BJ (cell line): ENCODE data around the gene DUSP5. TPM values are rescaled to one million over a fixed set of nuclear protein-coding genes. Genes with fewer than 3 reads are reported as not detected.

Experiments
- CTCF ChIA-PET: fragments of 350-600 bp; formaldehyde crosslinking; extraction: SDS; loops from one replicate; lab custom pipeline; 2021; ENCODE audit warnings: antibody characterized with exemption, inconsistent platforms; lab: Yijun Ruan, JAX
- POLR2A ChIA-PET: fragments of 300-600 bp; sonication (Branson Sonifier 250); formaldehyde crosslinking; extraction: SDS; loops from one replicate; lab custom pipeline; 2021; ENCODE audit warnings: antibody characterized with exemption; lab: Charles Lee
- DNase-seq: peaks from one replicate; pipeline ENCODE4 v3.0.0-alpha.2; 2011; ENCODE audit warnings: low read depth
- H3K27me3 ChIP-seq: 2 replicates; pipeline ENCODE4 v1.6.0; 2011; ENCODE audit warnings: low read length; ENCODE audit not compliant: control insufficient read depth, insufficient read depth
- H3K36me3 ChIP-seq: 2 replicates; pipeline ENCODE4 v1.5.1; 2011; ENCODE audit warnings: low read length; ENCODE audit not compliant: control insufficient read depth, insufficient read depth
- H3K4me3 ChIP-seq: 2 replicates; pipeline ENCODE4 v1.5.1; 2011; ENCODE audit warnings: low read depth, mild to moderate bottlenecking, control low read depth, low read length
- CTCF ChIP-seq: IDR thresholded peaks from 2 replicates; pipeline ENCODE4 v1.5.1; 2011; ENCODE audit warnings: low read depth, mild to moderate bottlenecking, control low read depth, inconsistent platforms, low read length, moderate library complexity; ENCODE audit not compliant: insufficient read depth
- polyA plus RNA-seq: library from polyadenylated mRNA; depleted of rRNA; stranded (reverse); fragments of >200 nt; gene quantifications from 2 replicates; pipeline ENCODE4 v1.2.3, GENCODE V29; 2011

Gene DUSP5
- polyA plus RNA-seq, 1 experiment: 30.4 TPM

GRCh38 chr10:110496553-110497437, 912 bp upstream of the DUSP5 start:
- H3K4me3 ChIP-seq: peak overlapping the region; percentile 71
- ChIA-PET POLR2A (interaction anchor here (0.6 to 0.7 kb wide), 3 partner anchors 49 to 144 kb away, joined by 3 to 5 read pairs (median 4); no protein-coding TSS in a partner anchor), CTCF (interaction anchor here (0.9 to 8.2 kb wide), 6 partner anchors 15 to 187 kb away, joined by 3 to 72 read pairs (median 3); no protein-coding TSS in a partner anchor)
- no peaks in the 10 kb centered on the region for H3K36me3 ChIP-seq
- no peak for DNase-seq
- H3K27me3 ChIP-seq: no peaks in the 10 kb centered on the region
- TF ChIP-seq CTCF: no peak

GRCh38 chr10:110498087-110498981, 627 bp downstream of the DUSP5 start:
- no peak for TF ChIP-seq CTCF
- no peaks in the 10 kb centered on the region for H3K36me3 ChIP-seq
- H3K27me3 ChIP-seq: no peaks in the 10 kb centered on the region
- ChIA-PET POLR2A (interaction anchor here (0.8 kb wide), 1 partner anchor 146 kb away, joined by 5 read pairs; no protein-coding TSS in a partner anchor), CTCF (interaction anchor here (0.5 to 8.2 kb wide), 16 partner anchors 9 to 191 kb away, joined by 3 to 72 read pairs (median 4); no protein-coding TSS in a partner anchor)
- no peak for DNase-seq
- H3K4me3 ChIP-seq: peak overlapping the region; percentile 71

GRCh38 chr10:110498982-110499795, 1.5 kb downstream of the DUSP5 start:
- TF ChIP-seq CTCF: peak; percentile 55
- DNase-seq: no peak
- no peaks in the 10 kb centered on the region for H3K36me3 ChIP-seq
- ChIA-PET POLR2A (interaction anchor here (0.8 kb wide), 1 partner anchor 146 kb away, joined by 5 read pairs; no protein-coding TSS in a partner anchor), CTCF (interaction anchor here (0.7 to 8.2 kb wide), 15 partner anchors 8 to 192 kb away, joined by 3 to 72 read pairs (median 5); no protein-coding TSS in a partner anchor)
- H3K4me3 ChIP-seq: peak overlapping the region; percentile 71
- no peaks in the 10 kb centered on the region for H3K27me3 ChIP-seq

GRCh38 chr10:110499796-110500514, 2.2 kb downstream of the DUSP5 start:
- Histone ChIP-seq H3K4me3 (peak overlapping the region; percentile 71), H3K36me3 (no peaks in the 10 kb centered on the region; the same call in 1 of the 2 replicates), H3K27me3 (no peaks in the 10 kb centered on the region)
- DNase-seq: no peak
- POLR2A ChIA-PET: interaction anchor here (1.3 kb wide), 1 partner anchor 12 kb away, joined by 4 read pairs; no protein-coding TSS in a partner anchor
- no peak for TF ChIP-seq CTCF
- CTCF ChIA-PET: interaction anchor here (1.3 to 8.2 kb wide), 9 partner anchors 13 to 193 kb away, joined by 4 to 72 read pairs (median 6); no protein-coding TSS in a partner anchor
